Measurements from ENCODE around the gene HMGCLL1.

GRCh38 chr6:55395871-55396270 is 183.1 kb downstream of the HMGCLL1 start:
- TF ChIP-seq CTCF (IDR thresholded peaks at IDR 0.05), result no peak
- TF ChIP-seq POLR2A (IDR thresholded peaks at IDR 0.05; ENCODE audit: low read depth), result no peak
- no peak for TF ChIP-seq POLR2AphosphoS5 (IDR thresholded peaks at IDR 0.05)

Data from esophagus muscularis mucosa (tissue), 3 donors.